Bronchial epithelial cell (primary cell): ENCODE results near the gene GMPR2. TPM values are rescaled to one million over a fixed set of nuclear protein-coding genes. Genes with fewer than 3 reads are reported as not detected.

Experiments used
- DNase-seq: peaks from one replicate; pipeline ENCODE4 v3.0.0-alpha.2; 2010; ENCODE audit warnings: low read depth
- FAIRE-seq: peaks from 2 replicates; lab custom pipeline; 2011; peaks lifted over from hg19 to GRCh38; lab: Jason Lieb, UNC
- H3K27me3 ChIP-seq: 2 replicates; pipeline ENCODE4 v1.5.1; 2011; ENCODE audit warnings: low read length; ENCODE audit not compliant: control insufficient read depth, insufficient read depth
- H3K36me3 ChIP-seq: 2 replicates; pipeline ENCODE4 v1.5.1; 2011; ENCODE audit warnings: low read length; ENCODE audit not compliant: control insufficient read depth, insufficient read depth
- H3K4me3 ChIP-seq: 2 replicates; pipeline ENCODE4 v1.5.1; 2011; ENCODE audit warnings: mild to moderate bottlenecking, low read depth, low read length, control low read depth
- total RNA-seq: library from RNA; depleted of rRNA; stranded (reverse); fragments of >200 nt; gene quantifications from 2 replicates; pipeline ENCODE4 v1.2.1, GENCODE V29; 2014
- TF ChIP-seq, protein P1 (sequence below): IDR thresholded peaks from 2 replicates; pipeline ENCODE4 v1.5.1; 2011; ENCODE audit warnings: mild to moderate bottlenecking, moderate library complexity, low read length, control low read depth, inconsistent platforms; ENCODE audit not compliant: insufficient read depth, severe bottlenecking

Gene GMPR2
- total RNA-seq, 1 donor from 2014 or later, result 98.7 TPM

DNA sequence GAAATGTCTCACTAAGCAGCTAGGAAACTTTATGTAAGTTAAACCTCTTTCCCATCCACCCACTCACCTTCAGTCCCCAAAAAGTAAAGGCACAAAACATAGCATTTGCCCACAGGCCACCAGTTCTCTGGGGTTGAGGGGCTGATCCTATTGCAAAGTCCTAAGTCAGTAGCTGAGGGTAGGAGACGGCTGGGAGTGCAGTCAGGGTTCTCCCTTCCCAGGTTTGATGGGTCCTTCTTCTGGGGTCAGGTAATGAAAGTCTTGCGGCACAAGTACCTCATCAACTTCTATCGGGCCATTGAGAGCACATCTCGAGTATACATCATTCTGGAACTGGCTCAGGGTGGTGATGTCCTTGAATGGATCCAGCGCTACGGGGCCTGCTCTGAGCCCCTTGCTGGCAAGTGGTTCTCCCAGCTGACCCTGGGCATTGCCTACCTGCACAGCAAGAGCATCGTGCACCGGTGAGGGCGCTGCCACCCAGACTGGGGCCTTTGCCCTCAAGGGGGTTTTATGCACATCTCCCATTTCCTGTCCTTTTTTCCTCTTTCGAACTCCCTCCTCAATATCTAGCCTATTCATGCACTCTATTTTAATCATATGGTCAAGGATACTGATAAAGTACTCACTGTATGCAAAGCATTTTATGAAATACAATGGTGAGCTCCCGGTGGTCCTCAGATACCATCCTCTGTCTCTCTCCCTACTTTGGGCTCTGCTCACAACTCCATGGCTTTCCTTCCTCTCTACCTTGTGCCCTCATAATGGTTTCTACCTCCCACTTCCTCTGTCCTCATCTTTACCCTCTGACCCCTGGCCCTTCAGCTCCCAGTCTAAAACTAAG lies 26.2 kb upstream of the GMPR2 start:
- FAIRE-seq (no peak), DNase-seq (no peak)
- peaks cover 19% of the 10 kb centered on the region for H3K36me3 ChIP-seq
- TF ChIP-seq, protein P1, sequence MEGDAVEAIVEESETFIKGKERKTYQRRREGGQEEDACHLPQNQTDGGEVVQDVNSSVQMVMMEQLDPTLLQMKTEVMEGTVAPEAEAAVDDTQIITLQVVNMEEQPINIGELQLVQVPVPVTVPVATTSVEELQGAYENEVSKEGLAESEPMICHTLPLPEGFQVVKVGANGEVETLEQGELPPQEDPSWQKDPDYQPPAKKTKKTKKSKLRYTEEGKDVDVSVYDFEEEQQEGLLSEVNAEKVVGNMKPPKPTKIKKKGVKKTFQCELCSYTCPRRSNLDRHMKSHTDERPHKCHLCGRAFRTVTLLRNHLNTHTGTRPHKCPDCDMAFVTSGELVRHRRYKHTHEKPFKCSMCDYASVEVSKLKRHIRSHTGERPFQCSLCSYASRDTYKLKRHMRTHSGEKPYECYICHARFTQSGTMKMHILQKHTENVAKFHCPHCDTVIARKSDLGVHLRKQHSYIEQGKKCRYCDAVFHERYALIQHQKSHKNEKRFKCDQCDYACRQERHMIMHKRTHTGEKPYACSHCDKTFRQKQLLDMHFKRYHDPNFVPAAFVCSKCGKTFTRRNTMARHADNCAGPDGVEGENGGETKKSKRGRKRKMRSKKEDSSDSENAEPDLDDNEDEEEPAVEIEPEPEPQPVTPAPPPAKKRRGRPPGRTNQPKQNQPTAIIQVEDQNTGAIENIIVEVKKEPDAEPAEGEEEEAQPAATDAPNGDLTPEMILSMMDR, result no peak
- H3K4me3 ChIP-seq, result no peak overlapping the region
- no peaks in the 10 kb centered on the region for H3K27me3 ChIP-seq

DNA sequence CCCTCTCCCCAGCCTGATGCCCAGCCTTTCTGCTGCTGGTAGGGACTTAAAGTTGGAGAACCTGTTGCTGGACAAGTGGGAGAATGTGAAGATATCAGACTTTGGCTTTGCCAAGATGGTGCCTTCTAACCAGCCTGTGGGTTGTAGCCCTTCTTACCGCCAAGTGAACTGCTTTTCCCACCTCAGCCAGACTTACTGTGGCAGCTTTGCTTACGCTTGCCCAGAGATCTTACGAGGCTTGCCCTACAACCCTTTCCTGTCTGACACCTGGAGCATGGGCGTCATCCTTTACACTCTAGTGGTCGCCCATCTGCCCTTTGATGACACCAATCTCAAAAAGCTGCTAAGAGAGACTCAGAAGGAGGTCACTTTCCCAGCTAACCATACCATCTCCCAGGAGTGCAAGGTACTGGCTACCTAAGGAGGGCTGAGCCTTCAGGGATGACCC lies 25.6 kb upstream of the GMPR2 start:
- H3K36me3 ChIP-seq, result peaks cover 17% of the 10 kb centered on the region
- no peak for FAIRE-seq
- H3K4me3 ChIP-seq, result no peak overlapping the region
- DNase-seq, result no peak
- TF ChIP-seq, protein P1, result no peak
- H3K27me3 ChIP-seq, result no peaks in the 10 kb centered on the region

DNA sequence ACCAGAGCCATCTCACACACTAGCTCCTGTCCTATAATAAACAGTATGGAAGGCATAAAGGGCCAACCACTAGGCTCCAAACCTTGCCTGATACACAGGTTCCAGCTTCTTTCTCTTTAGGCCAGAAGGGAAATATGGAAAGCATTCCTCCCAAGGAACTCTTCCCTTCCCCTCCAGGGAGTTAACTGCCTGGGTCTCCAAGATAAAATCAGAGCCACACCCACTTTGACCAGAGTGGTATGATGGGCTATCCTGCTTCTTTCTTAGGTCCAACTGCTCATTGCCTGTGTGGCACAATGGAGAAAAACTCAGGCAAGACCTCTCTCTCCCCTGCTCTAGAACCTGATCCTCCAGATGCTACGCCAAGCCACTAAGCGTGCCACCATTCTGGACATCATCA lies 25.1 kb upstream of the GMPR2 start:
- TF ChIP-seq, protein P1, result no peak
- no peak for FAIRE-seq
- Histone ChIP-seq H3K36me3 (peaks cover 17% of the 10 kb centered on the region), H3K4me3 (no peak overlapping the region), H3K27me3 (no peaks in the 10 kb centered on the region)
- DNase-seq, result no peak

GRCh38 chr14:24211311-24211710 lies 21.4 kb upstream of the GMPR2 start:
- DNase-seq, result no peak
- Histone ChIP-seq H3K36me3 (peaks cover 16% of the 10 kb centered on the region), H3K4me3 (no peak overlapping the region), H3K27me3 (no peaks in the 10 kb centered on the region)
- TF ChIP-seq, protein P1, result no peak
- no peak for FAIRE-seq

GRCh38 chr14:24212924-24213865 lies 19.5 kb upstream of the GMPR2 start, which contains the start of gene CHMP4A:
TSS of gene CHMP4A (minus strand) at chr14:24213488. CDS start at chr14:24213439, 49 bp downstream.
- Histone ChIP-seq H3K4me3 (peak within 1 kb of the TSS; percentile 69), H3K36me3 (peaks cover 16% of the 10 kb centered on the region), H3K27me3 (no peaks in the 10 kb centered on the region)
- DNase-seq, result peak; percentile 93
- FAIRE-seq, result no peak
- TF ChIP-seq, protein P1, result no peak
